HG03135 (cell line): Measurements from ENCODE around the gene BTBD16.

Source experiments
- ATAC-seq: cut with Tn5 transposase; IDR thresholded peaks from one replicate; pipeline ENCODE4 v1.9.1; 2021; ENCODE audit warnings: mild to moderate bottlenecking, moderate library complexity; ENCODE audit not compliant: unreplicated experiment

Gene BTBD16

GRCh38 chr10:122308417-122309141 is 37.5 kb downstream of the BTBD16 start:
- no peak for ATAC-seq

- no peak for ATAC-seq
These were observed 39.4 kb downstream of the BTBD16 start for GRCh38 chr10:122310311-122311050.

GRCh38 chr10:122311051-122311410 is 39.9 kb downstream of the BTBD16 start:
- no peak for ATAC-seq

GRCh38 chr10:122311716-122312115 is 40.6 kb downstream of the BTBD16 start:
- no peak for ATAC-seq

GRCh38 chr10:122316224-122316884 is 45.3 kb downstream of the BTBD16 start:
- ATAC-seq = no peak

- ATAC-seq = no peak
These were observed 50.9 kb downstream of the BTBD16 start for GRCh38 chr10:122321960-122322359.

GRCh38 chr10:122323189-122323588 is 52.1 kb downstream of the BTBD16 start:
- no peak for ATAC-seq

GRCh38 chr10:122323941-122324675 is 53.0 kb downstream of the BTBD16 start:
- ATAC-seq = no peak

- ATAC-seq = no peak
These were observed 54.1 kb downstream of the BTBD16 start for GRCh38 chr10:122325235-122325634.

GRCh38 chr10:122326385-122326784 is 55.3 kb downstream of the BTBD16 start:
- ATAC-seq = no peak

GRCh38 chr10:122326806-122327205 is 55.7 kb downstream of the BTBD16 start:
- no peak for ATAC-seq

- ATAC-seq = no peak
These were observed 56.4 kb downstream of the BTBD16 start for GRCh38 chr10:122327237-122328206.

- no peak for ATAC-seq
These were observed 57.6 kb downstream of the BTBD16 start for GRCh38 chr10:122328676-122329075.

- ATAC-seq = no peak
These were observed 58.3 kb downstream of the BTBD16 start for GRCh38 chr10:122329416-122329815.

GRCh38 chr10:122331100-122331499 is 60.0 kb downstream of the BTBD16 start:
- ATAC-seq = no peak

GRCh38 chr10:122331615-122332446 is 60.7 kb downstream of the BTBD16 start:
- no peak for ATAC-seq

GRCh38 chr10:122333037-122333436 is 61.9 kb downstream of the BTBD16 start:
- ATAC-seq = no peak

- no peak for ATAC-seq
These were observed 65.2 kb downstream of the BTBD16 start for GRCh38 chr10:122336332-122336731.

- ATAC-seq = no peak
These were observed 65.9 kb downstream of the BTBD16 start for GRCh38 chr10:122336961-122337360.
